GM12892 (cell line): Measurements from ENCODE around the gene MYPN.

Experiments used
- POLR2A ChIP-seq: IDR thresholded peaks from 2 replicates; pipeline ENCODE4 v1.6.1; 2011; ENCODE audit warnings: low read depth, low read length, control low read depth
- POLR2AphosphoS5 ChIP-seq: IDR thresholded peaks from 2 replicates; pipeline ENCODE4 v1.6.1; 2011; ENCODE audit warnings: low read depth, low read length, control low read depth
- TAF1 ChIP-seq: IDR thresholded peaks from 2 replicates; pipeline ENCODE4 v1.6.1; 2011; ENCODE audit warnings: low read depth, mild to moderate bottlenecking, control low read depth, low read length, borderline replicate concordance

GRCh38 chr10:68088740-68089139, 20.5 kb upstream of the MYPN start:
- TF ChIP-seq POLR2AphosphoS5 (no peak), POLR2A (no peak), TAF1 (no peak)
